GM10847 (cell line): ENCODE data around the gene HMX1.

Experiments
- POLR2A ChIP-seq: IDR thresholded peaks from 2 replicates; pipeline ENCODE4 v1.6.1; 2011; ENCODE audit not compliant: insufficient read length; ENCODE audit errors: extremely low read depth

Gene HMX1

DNA sequence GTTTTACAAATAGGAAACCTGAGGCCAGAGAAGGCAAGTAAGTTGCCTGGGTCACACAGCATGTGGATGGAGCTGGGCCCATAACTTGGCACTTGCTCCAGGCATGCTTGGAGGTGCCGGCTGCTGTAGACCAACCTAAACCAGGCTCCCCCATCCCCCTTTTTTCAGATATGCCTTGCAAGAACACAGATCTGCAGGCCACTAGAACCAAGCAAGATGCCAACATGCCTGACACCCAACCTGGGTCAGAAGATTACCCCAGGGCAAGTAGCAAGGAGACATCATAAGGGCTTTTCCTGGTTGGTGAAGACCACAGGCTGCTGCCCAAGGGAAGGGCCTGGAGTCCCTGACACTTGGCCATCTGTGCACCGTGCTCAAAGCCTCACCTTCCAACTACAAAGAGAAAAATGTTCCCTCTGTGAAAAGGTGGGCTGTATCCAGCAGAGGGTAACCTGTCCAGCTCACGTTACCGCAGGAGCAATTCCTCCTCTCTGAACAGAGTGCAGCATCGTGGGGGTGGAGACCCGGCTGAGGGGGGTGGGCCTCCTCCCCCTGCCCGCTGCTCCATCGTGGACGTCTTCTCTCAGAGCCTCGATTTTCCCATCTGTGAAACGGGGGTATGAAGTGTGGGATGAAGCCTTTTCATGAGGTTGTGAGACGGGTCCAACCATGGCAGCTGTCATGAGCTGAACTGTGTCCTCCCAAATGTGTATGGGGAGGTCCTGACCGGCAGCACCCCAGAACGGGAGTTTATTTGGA is 23.0 kb downstream of the HMX1 start:
- TF ChIP-seq POLR2A = no peak

DNA sequence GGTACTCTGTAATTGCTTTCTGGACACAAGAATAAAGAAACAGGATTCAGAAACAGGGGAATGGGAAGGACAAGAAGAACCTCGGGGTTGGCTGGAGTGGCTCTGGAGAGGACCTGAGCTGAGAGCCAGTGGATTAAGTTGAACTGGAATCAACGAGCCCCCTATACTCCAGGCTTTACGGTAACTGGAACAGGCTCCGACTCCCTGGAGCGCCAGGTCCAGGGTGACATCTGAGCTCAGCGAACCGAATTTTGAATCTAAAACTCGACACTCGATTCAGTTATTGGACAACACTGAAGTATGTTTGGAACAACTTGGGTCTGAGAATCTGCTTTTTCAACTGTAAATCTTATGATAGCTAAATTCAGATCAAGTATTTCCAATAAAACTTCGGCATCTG is 23.9 kb downstream of the HMX1 start:
- TF ChIP-seq POLR2A = no peak

DNA sequence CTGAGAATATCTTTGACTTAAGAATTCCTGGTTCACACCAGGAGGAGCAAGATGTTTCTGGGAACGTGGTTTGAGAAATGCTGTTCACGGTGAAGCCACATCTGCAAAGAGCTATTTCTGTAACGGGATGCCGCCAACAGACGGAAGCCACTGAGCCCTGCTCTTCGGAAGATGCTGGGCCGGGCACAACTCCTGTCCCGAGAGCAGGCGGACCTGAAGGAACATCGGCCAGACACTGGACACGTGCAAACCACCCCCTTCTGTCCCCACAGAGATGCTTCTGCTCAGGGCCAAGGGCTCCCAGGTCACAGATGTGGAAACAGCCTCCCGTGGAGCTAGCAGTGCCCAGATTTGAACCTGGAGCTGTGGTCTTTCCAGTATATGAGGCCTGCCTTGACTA is 24.3 kb downstream of the HMX1 start:
- TF ChIP-seq POLR2A = no peak

DNA sequence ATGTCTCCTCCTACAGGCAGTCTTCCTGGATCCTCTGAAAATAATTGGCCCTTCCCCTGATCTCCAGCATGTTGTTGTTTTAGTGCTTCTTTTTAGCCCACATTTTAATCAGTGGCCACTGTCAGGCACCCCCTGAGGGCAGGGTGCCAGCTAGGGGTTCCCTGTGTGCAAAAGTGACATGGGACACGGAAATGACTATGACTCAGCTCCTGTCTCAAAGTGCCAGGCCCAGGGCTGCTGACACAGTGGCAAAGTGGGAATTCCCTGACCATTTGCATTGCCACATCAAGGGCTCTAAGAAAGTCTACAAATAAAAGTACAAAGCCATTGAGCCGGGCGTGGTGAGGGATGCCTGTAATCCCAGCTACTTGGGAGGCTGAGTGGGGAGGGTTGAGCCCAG is 24.8 kb downstream of the HMX1 start:
- no peak for TF ChIP-seq POLR2A

DNA sequence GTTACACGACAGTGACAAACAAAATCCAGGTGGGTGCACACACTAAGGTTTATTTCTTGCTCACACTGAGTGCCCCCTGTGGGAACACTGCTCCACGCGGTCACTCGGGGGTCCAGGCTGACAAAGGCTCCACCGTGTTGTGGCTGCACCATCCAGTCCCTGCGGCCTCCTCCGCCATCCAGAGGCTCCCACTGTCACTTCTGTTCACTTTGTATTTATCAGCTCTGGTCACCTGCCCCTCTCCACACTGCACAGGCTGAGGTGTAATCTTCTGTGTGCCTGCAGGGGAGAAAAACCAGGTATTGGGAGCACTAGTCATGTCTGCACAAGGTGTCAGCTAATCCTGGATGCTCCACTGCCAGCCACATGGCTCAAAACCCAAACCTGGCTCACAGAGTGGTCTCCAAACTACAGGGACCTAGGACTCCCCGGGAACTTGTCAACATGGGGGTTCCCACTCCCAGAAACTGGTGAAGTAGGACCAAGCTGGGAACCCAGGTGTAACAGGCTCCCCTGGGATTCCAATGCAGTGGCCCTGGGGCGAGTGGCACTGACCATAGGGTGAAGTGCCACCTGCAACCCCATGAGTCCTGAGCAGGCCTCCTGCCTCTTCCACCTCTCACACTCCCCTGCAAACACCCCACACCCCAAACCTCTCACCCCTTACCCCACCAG is 25.5 kb downstream of the HMX1 start:
- no peak for TF ChIP-seq POLR2A

DNA sequence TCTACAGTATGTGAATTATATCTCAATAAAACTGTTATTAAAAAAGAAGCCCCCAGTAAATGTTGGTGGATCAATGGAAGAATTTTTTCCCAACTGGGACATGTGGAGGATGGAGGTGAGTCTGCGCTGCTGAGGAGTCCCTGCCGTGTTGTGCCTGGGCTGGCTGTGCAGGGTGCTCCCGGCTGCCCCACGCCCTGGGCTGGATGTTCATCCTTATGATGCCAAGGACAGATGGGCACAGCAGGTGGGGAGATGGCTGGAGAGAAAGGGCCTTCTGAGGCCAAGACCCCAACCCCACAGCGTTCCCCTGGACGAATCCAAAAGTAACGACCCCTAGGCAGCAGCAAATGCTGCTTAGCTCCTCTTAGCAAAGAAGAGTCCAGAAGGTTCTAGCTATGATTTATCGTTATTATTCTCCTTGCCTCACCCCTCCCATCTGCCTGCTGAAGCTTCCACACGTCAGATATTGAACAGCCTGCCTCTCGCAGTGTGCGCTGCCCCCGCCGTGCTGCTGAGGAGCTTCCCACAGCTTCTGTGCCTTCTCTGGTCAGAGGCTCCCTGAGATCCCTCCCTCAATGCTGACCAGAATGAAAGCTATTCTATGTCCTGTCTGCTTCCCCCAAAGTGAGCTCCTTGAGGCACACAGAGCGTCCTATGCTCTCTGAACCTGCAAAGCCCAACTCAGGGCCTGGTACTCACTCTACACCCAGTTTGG is 26.5 kb downstream of the HMX1 start:
- TF ChIP-seq POLR2A = no peak

DNA sequence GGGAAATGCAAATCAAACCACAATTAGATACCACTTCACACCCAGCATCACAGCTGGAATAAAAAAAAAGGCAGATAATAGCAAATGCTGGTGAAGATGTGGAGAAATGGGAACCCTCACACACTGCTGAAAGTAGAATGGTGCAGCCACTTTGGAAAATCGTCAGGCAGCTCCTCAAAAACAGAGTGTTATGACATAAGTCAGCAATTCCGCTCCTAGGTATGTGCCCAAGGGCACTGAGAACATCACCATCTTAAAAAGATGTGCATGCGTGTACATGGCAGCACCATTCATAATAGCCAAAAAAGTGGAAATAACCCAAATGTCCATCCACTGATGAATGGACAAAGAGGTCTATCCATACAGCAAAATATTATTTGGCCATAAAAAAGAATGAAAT is 28.0 kb downstream of the HMX1 start:
- no peak for TF ChIP-seq POLR2A

DNA sequence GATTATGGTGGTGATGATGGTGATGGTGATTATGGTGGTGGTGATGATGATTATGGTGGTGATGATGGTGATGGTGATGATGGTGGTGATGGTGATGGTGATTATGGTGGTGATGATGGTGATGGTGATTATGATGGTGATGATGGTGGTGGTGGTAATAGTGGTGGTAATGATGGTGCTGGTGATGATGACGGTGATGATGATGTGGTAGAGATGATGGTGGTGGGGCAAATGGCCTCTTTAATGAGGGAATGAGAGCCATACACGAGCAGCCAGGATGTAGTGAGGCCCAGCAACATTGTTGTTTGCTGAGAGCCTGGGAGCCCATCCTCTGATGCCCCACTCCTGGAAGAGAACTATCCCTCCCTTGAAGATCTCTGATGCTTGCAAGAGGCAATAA is 29.0 kb downstream of the HMX1 start:
- no peak for TF ChIP-seq POLR2A

DNA sequence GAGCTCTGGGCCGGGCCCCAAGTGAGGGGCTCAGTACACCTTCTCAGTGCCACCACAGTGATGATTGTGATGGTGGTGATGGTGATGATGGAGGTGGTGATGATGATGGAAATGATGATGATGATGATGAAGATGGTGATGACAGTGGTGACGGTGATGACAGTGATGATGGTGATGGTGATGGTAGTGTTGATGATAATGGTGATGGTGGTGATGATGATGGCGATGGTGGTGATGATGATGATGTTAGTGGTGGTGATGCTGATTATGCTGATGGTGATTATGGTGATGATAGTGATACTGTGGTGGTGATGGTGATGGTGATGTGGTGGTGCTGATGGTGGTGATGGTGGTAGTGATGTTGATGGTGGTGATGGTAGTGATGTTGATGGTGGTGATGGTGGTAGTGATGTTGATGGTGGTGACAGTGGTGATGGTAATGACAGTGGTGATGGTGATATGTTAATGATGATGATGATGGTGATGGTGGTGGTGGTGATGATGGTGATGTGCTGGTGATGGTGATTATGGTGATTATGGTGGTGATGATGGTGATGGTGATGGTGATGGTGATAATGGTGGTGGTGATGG is 29.9 kb downstream of the HMX1 start:
- TF ChIP-seq POLR2A = no peak

DNA sequence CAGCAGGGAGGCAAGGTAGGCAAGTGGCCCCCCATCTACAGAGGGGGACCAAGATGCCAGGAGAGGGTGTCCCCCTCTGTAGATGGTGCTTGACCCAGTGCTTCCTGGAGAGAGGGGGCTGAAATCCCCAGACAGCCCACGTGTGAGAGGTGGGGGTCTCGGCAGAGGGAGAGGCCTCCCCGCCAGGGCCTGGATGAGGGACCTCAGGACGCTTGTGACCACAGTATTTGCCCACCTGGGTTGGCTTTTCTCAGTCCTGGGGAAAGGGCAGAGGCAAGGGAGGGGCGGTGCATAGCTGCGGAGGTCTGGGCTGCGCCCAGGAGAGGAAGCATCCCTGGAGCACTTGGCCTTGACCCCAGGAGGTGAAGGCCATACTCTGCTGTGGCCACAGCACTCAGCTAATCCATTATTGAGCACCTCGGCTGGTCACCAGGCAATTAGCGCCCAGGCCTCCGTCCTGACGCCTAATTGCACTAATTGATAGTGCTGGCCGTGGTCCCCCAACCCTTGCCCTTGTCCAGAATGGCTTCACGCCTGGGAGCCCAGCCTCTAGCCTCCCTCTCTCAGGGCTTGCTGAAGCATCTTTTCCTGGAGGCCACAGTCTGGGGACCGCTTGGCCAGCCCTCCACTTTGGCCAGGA is 30.7 kb downstream of the HMX1 start:
- TF ChIP-seq POLR2A = no peak

DNA sequence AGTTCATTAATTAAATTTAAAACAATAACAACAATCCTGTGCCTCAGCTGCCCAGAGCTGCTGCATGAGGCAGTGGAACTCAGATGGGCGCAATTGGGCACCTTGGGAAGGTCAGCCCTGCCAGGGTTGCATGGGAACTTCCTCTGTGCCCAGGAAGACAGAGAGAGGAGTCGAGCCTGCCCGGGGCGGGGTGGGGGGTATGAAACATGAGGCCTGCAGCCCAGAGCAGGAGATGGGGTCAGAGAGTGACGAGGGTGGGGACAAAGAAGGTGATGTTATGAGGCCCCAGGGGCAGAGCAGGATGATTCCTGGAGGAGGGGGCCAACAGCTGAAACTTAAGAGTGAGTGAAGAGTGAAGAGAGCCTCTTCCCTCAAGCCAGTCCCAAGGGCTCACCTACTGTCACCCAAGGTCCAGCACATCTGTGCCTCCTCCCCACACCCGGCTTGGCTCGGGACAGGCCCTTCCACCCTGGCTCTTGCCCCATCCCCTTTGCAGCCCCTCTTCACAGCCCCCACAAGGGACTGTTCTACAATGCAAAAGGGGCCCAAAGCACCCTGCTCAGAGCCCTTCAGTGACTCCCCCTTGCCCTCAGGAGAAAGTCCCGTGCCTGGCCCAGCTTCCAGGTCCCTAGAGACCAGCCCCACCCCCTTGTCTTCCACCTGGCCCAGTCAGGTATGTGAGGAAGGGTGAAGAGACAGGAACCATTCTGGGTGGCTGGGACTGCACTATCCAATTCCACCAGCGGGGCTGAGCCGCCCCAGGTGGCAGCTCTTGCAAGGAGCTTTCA is 31.4 kb downstream of the HMX1 start:
- no peak for TF ChIP-seq POLR2A

DNA sequence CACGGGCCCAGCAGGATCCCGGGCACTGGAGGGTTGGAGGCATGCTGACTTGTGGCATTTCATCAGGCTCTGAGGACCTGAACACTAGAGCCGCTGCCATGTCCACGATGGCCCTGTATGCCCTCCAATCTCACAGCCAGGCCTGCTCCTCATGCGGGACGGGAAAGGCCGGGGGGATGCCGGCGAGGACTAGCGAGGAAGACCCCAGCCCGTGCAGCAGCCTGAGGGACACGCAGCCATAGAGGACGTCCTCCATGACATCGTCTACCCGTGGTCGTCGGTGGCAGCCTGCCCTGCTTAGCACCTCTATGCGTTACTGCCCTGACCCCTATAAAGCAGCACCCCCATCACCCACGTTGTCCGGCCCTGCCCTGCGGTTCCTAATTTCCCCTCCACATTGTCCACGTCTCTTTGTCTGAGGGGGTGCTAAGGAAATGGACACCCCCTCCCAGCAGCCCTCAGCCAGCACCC is 32.6 kb downstream of the HMX1 start:
- no peak for TF ChIP-seq POLR2A

DNA sequence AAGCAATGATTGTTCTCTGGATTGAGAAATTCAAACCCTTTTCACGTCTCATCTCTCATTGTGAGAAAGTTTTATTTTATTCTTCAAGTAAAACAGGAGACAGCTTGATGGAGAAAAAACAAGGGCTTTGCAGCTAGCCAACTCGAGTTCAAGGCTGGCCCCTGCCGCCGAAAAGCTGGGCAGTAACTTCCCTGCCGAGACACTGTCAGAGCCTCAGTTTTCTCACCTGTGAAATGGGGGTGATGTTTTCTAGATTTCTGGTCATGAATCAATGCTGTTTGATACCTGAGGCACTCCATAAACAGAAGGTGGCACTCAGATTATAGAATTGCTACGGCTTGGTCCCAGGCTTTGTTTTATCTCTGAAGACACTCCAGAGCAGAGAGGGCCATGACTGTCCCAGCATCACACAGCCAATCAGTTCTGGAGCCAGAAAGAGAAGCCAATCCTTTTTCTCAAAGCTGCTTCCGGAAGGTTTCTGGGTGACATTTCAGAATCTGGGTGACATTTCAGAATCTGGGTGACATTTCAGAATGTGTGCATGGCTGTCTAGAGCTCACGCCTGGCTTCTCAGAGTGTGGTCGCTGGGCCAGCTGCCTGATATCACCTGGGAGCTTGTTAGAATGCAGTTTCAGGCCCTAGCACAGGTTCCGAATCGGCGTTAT is 33.2 kb downstream of the HMX1 start:
- TF ChIP-seq POLR2A = no peak
